CD14-positive monocyte (primary cell): ENCODE data around the gene CAPS2. TPM values are rescaled to one million over a fixed set of nuclear protein-coding genes. Genes with fewer than 3 reads are reported as not detected.

Experiments used
- DNase-seq, 3 donors: peaks; one replicate each; pipeline ENCODE4 v3.0.0-alpha.2; 2011 to 2022
- H2AFZ ChIP-seq: 2 replicates; pipeline ENCODE4 v1.6.0; 2012; ENCODE audit warnings: mild to moderate bottlenecking, low read depth, low read length, inconsistent platforms; ENCODE audit not compliant: insufficient read depth, poor library complexity, severe bottlenecking
- H3K27ac ChIP-seq, 2 donors: 1 replicate in 1 of 2; 2 replicates in 1 of 2; pipeline ENCODE4 v1.5.1; 2012 to 2013; ENCODE audit warnings: low read length in 2 of 2, control low read depth in 1 of 2, inconsistent platforms in 1 of 2, low read depth in 1 of 2, mild to moderate bottlenecking in 1 of 2
- H3K27me3 ChIP-seq, 2 donors: one replicate each; pipeline versions ENCODE4 v1.6.0 to v1.6.1; 2011 to 2013; ENCODE audit warnings: low read length in 2 of 2; ENCODE audit not compliant: control insufficient read depth in 2 of 2, insufficient read depth in 2 of 2
- H3K36me3 ChIP-seq, 2 donors: replicated peaks in 1 of 2; 1 replicate in 1 of 2; 2 replicates in 1 of 2; pipeline versions ENCODE4 v1.5.1 to v1.6.1; 2012 to 2013; ENCODE audit warnings: low read length in 2 of 2, control low read depth in 1 of 2, inconsistent platforms in 1 of 2, mild to moderate bottlenecking in 1 of 2; ENCODE audit not compliant: insufficient read depth in 2 of 2, control insufficient read depth in 1 of 2
- H3K4me1 ChIP-seq, 2 donors: 1 replicate in 1 of 2; 2 replicates in 1 of 2; pipeline versions ENCODE4 v1.5.1 to v1.6.1; 2012 to 2013; ENCODE audit warnings: low read length in 2 of 2, control low read depth in 1 of 2, inconsistent platforms in 1 of 2, mild to moderate bottlenecking in 1 of 2, moderate library complexity in 1 of 2; ENCODE audit not compliant: insufficient read depth in 2 of 2, control insufficient read depth in 1 of 2
- H3K4me2 ChIP-seq: replicated peaks from 2 replicates; pipeline ENCODE3; 2012; ENCODE audit warnings: low read length, moderate library complexity, mild to moderate bottlenecking; ENCODE audit not compliant: poor library complexity, severe bottlenecking; ENCODE audit errors: extremely low read depth
- H3K4me3 ChIP-seq, 3 experiments: fragments of 200-600 bp in 1 of 3; sonication (generic) in 1 of 3; replicated peaks in 1 of 3; 1 replicate in 2 of 3; 2 replicates in 1 of 3; pipeline ENCODE4 v1.5.1; 2011 to 2013; ENCODE audit warnings: low read length in 3 of 3, mild to moderate bottlenecking in 3 of 3, control low read depth in 2 of 3, low read depth in 2 of 3, inconsistent platforms in 1 of 3, moderate library complexity in 1 of 3
- H3K79me2 ChIP-seq: 2 replicates; pipeline ENCODE4 v1.6.0; 2012; ENCODE audit warnings: mild to moderate bottlenecking, control low read depth, inconsistent platforms, low read length, moderate library complexity; ENCODE audit not compliant: insufficient read depth
- H3K9ac ChIP-seq: 2 replicates; pipeline ENCODE4 v1.6.0; 2017; ENCODE audit warnings: low read length, mild to moderate bottlenecking; ENCODE audit not compliant: insufficient read depth, poor library complexity, severe bottlenecking
- H3K9me3 ChIP-seq, 2 donors: replicated peaks in 1 of 2; 1 replicate in 1 of 2; 2 replicates in 1 of 2; pipeline versions ENCODE4 v1.5.1 to v1.6.1; 2012 to 2013; ENCODE audit warnings: low read length in 2 of 2, control low read depth in 1 of 2; ENCODE audit not compliant: control insufficient read depth in 1 of 2, insufficient read depth in 1 of 2
- H4K20me1 ChIP-seq: 2 replicates; pipeline ENCODE4 v1.6.0; 2012; ENCODE audit warnings: mild to moderate bottlenecking, low read length, control low read depth, moderate library complexity; ENCODE audit not compliant: insufficient read depth
- H3K27ac Mint-ChIP-seq, 7 donors: one replicate each; pipeline ENCODE4 v1.8.0; 2020; ENCODE audit warnings: mild to moderate bottlenecking in 7 of 7, mixed read lengths in 7 of 7, moderate library complexity in 6 of 7, inconsistent platforms in 2 of 7
- H3K27me3 Mint-ChIP-seq, 3 donors: one replicate each; pipeline ENCODE4 v1.8.0; 2021 to 2022; ENCODE audit warnings: low read depth in 3 of 3, mild to moderate bottlenecking in 3 of 3, mixed read lengths in 3 of 3, moderate library complexity in 3 of 3, inconsistent platforms in 1 of 3
- H3K36me3 Mint-ChIP-seq, 2 donors: one replicate each; pipeline ENCODE4 v1.8.0; 2020; ENCODE audit warnings: mixed read lengths in 2 of 2, inconsistent platforms in 1 of 2, mild to moderate bottlenecking in 1 of 2
- H3K4me1 Mint-ChIP-seq: one replicate; pipeline ENCODE4 v1.8.0; 2020; ENCODE audit warnings: mild to moderate bottlenecking, mixed read lengths
- H3K4me3 Mint-ChIP-seq, 2 donors: one replicate each; pipeline ENCODE4 v1.8.0; 2020; ENCODE audit warnings: mild to moderate bottlenecking in 2 of 2, mixed read lengths in 2 of 2, moderate library complexity in 1 of 2
- H3K9me3 Mint-ChIP-seq, 7 donors: one replicate each; pipeline ENCODE4 v1.8.0; 2020 to 2022; ENCODE audit warnings: mixed read lengths in 7 of 7, mild to moderate bottlenecking in 6 of 7, moderate library complexity in 6 of 7, inconsistent platforms in 2 of 7
- CTCF ChIP-seq: fragments of 200-600 bp; IDR thresholded peaks from one replicate; pipeline ENCODE4 v1.8.0; 2022; ENCODE audit warnings: antibody characterized with exemption, mild to moderate bottlenecking
- WGBS: methylation state at CpG from one replicate; pipeline ENCODE4 v1.1.5; 2013; ENCODE audit warnings: missing lambda C conversion rate; ENCODE audit not compliant: insufficient coverage; 5-methylcytosine and 5-hydroxymethylcytosine counted together
- intact Hi-C, 2 donors: fragments of 100-400 bp; cut with micrococcal nuclease; formaldehyde crosslinking; loops; one replicate each; pipeline versions ENCODE4 v1.15.0 to v1.15.1; 2023
- polyA plus RNA-seq, 3 donors: library from polyadenylated mRNA; depleted of rRNA in 1 of 3; unstranded in 2 of 3; stranded (reverse) in 1 of 3; fragments of 300-500 nt in 2 of 3; fragments of >200 nt in 1 of 3; fragmentation: Illumina TruSeq in 2 of 3; gene quantifications; 1 replicate in 2 of 3; 2 replicates in 1 of 3; pipeline ENCODE4 v1.2.3, GENCODE V29; 2012 to 2021

Gene CAPS2
- polyA plus RNA-seq, 3 donors, result 0.36 to 0.49 TPM; not detected in 1

GRCh38 chr12:75291014-75291413 is 39.1 kb downstream of the CAPS2 start:
- H3K36me3 Mint-ChIP-seq, result no peaks in the 10 kb centered on the region
- H3K9me3 Mint-ChIP-seq, result no peaks in the 10 kb centered on the region
- no peak overlapping the region for H3K4me3 ChIP-seq
- no peak overlapping the region for H3K4me2 ChIP-seq
- H3K27ac Mint-ChIP-seq, result no peak overlapping the region
- H3K4me1 ChIP-seq, result no peaks in the 10 kb centered on the region
- no CpG with 5 or more reads among the region's 1 CpG for WGBS
- peaks cover 0 to 3% (median 1%) of the 10 kb centered on the region in 3 donors for H3K27me3 Mint-ChIP-seq
- TF ChIP-seq CTCF, result no peak
- H3K36me3 ChIP-seq, result no peaks in the 10 kb centered on the region
- H3K79me2 ChIP-seq, result no peaks in the 10 kb centered on the region
- intact Hi-C loops, result no loop called here
- no peak overlapping the region for H3K9ac ChIP-seq
- H3K9me3 ChIP-seq, result no peaks in the 10 kb centered on the region
- no peaks in the 10 kb centered on the region for H4K20me1 ChIP-seq
- no peak overlapping the region for H3K27ac ChIP-seq
- no peaks in the 10 kb centered on the region for H3K4me1 Mint-ChIP-seq
- no peaks in the 10 kb centered on the region for H3K27me3 ChIP-seq
- DNase-seq, result no peak
- no peak overlapping the region for H3K4me3 Mint-ChIP-seq
- H2AFZ ChIP-seq, result no peak overlapping the region

- no peak for DNase-seq
- Histone ChIP-seq H3K79me2 (no peaks in the 10 kb centered on the region), H4K20me1 (no peaks in the 10 kb centered on the region), H3K9me3 (no peaks in the 10 kb centered on the region), H3K27ac (no peak overlapping the region), H3K4me3 (no peak overlapping the region), H3K4me2 (no peak overlapping the region), H3K27me3 (no peaks in the 10 kb centered on the region), H3K4me1 (no peaks in the 10 kb centered on the region), H2AFZ (no peak overlapping the region), H3K9ac (no peak overlapping the region), H3K36me3 (no peaks in the 10 kb centered on the region)
- H3K27ac Mint-ChIP-seq, result no peak overlapping the region
- no peaks in the 10 kb centered on the region for H3K4me1 Mint-ChIP-seq
- H3K27me3 Mint-ChIP-seq, result peaks cover 0 to 3% (median 1%) of the 10 kb centered on the region in 3 donors
- intact Hi-C loops, result no loop called here
- H3K9me3 Mint-ChIP-seq, result no peaks in the 10 kb centered on the region
- TF ChIP-seq CTCF, result no peak
- H3K36me3 Mint-ChIP-seq, result no peaks in the 10 kb centered on the region
- no CpG with 5 or more reads among the region's 1 CpG for WGBS
- H3K4me3 Mint-ChIP-seq, result no peak overlapping the region
These were observed 40.4 kb downstream of the CAPS2 start for GRCh38 chr12:75289753-75290152.
